Neural cell (in vitro differentiated cells): Measurements from ENCODE around the gene COBL. TPM values are rescaled to one million over a fixed set of nuclear protein-coding genes. Genes with fewer than 3 reads are reported as not detected.

Experiments
- H2AFZ ChIP-seq: fragments of 200-600, 300-800 bp; sonication (generic), shearing (Covaris generic); 2 replicates; pipeline ENCODE4 v1.6.0; 2014; ENCODE audit warnings: low read depth, mild to moderate bottlenecking, antibody characterized with exemption, low read length, moderate library complexity
- H3F3A ChIP-seq: fragments of 200-600 bp; shearing (Covaris generic); 2 replicates; pipeline ENCODE4 v1.6.1; 2016; ENCODE audit warnings: mild to moderate bottlenecking, moderate library complexity, mixed read lengths, antibody characterized with exemption, low read length; ENCODE audit not compliant: insufficient read depth, poor library complexity, severe bottlenecking
- H3K27ac ChIP-seq: fragments of 200-600, 300-800 bp; sonication (generic), shearing (Covaris generic); 2 replicates; pipeline ENCODE4 v1.5.1; 2014; ENCODE audit warnings: mild to moderate bottlenecking, low read length, moderate library complexity
- H3K27me3 ChIP-seq: fragments of 300-800, 200-600 bp; sonication (generic), shearing (Covaris generic); 2 replicates; pipeline ENCODE4 v1.6.0; 2014; ENCODE audit warnings: mild to moderate bottlenecking, low read depth, low read length, moderate library complexity; ENCODE audit not compliant: insufficient read depth
- H3K36me3 ChIP-seq: fragments of 300-800, 200-600 bp; sonication (generic), shearing (Covaris generic); 2 replicates; pipeline ENCODE4 v1.5.1; 2014; ENCODE audit warnings: mild to moderate bottlenecking, antibody characterized with exemption, low read length, moderate library complexity; ENCODE audit not compliant: insufficient read depth
- H3K4me2 ChIP-seq: fragments of 300-800, 200-600 bp; sonication (generic), shearing (Covaris generic); 2 replicates; pipeline ENCODE4 v1.6.0; 2014; ENCODE audit warnings: mild to moderate bottlenecking, low read length
- H3K4me3 ChIP-seq: fragments of 300-800, 200-600 bp; sonication (generic), shearing (Covaris generic); 2 replicates; pipeline ENCODE4 v1.5.1; 2014; ENCODE audit warnings: mild to moderate bottlenecking, low read length, moderate library complexity
- H3K79me2 ChIP-seq: fragments of 200-600 bp; shearing (Covaris generic); replicated peaks from 2 replicates; pipeline ENCODE4 v1.6.0; 2014; ENCODE audit warnings: mild to moderate bottlenecking, low read length, moderate library complexity; ENCODE audit not compliant: insufficient read depth
- H3K9ac ChIP-seq: fragments of 300-800, 200-600 bp; sonication (generic), shearing (Covaris generic); 2 replicates; pipeline ENCODE4 v1.6.1; 2016; ENCODE audit warnings: mild to moderate bottlenecking, low read length, mixed read lengths
- H3K9me2 ChIP-seq: fragments of 200-600 bp; shearing (Covaris generic); 2 replicates; pipeline ENCODE4 v1.6.1; 2016; ENCODE audit warnings: mild to moderate bottlenecking, low read length, mixed read lengths; ENCODE audit not compliant: insufficient read depth
- H3K9me3 ChIP-seq: fragments of 200-600, 300-800 bp; sonication (generic), shearing (Covaris generic); 2 replicates; pipeline ENCODE4 v1.6.1; 2016; ENCODE audit warnings: mild to moderate bottlenecking, mixed run types, low read length, moderate library complexity, mixed read lengths
- H4K20me1 ChIP-seq: fragments of 200-600 bp; shearing (Covaris generic); 2 replicates; pipeline ENCODE4 v1.6.1; 2016; ENCODE audit warnings: mild to moderate bottlenecking, mixed run types; ENCODE audit not compliant: insufficient read depth
- CTCF ChIP-seq: fragments of 450-650 bp; IDR thresholded peaks from 2 replicates; pipeline ENCODE4 v1.5.1; 2014; ENCODE audit warnings: antibody characterized with exemption, mild to moderate bottlenecking, moderate library complexity; ENCODE audit not compliant: poor library complexity, severe bottlenecking
- EP300 ChIP-seq: fragments of 450-650 bp; conservative IDR thresholded peaks from 2 replicates; pipeline ENCODE4 v1.6.1; 2014; ENCODE audit warnings: antibody characterized with exemption, mild to moderate bottlenecking, moderate library complexity; ENCODE audit not compliant: poor library complexity, severe bottlenecking
- EZH2 ChIP-seq: fragments of 200-600, 300-800 bp; shearing (Covaris generic), sonication (generic); IDR thresholded peaks from 2 replicates; pipeline ENCODE4 v1.6.1; 2014; ENCODE audit warnings: antibody characterized with exemption, low read length, borderline replicate concordance, mild to moderate bottlenecking; ENCODE audit not compliant: insufficient read depth, poor library complexity, severe bottlenecking
- MXI1 ChIP-seq: fragments of 450-650 bp; conservative IDR thresholded peaks from 2 replicates; pipeline ENCODE4 v1.6.1; 2014; ENCODE audit warnings: antibody characterized with exemption, mild to moderate bottlenecking; ENCODE audit not compliant: poor library complexity, severe bottlenecking
- POLR2AphosphoS5 ChIP-seq: IDR thresholded peaks from 2 replicates; pipeline ENCODE4 v1.6.1; 2012
- RAD21 ChIP-seq: fragments of 450-650 bp; conservative IDR thresholded peaks from 2 replicates; pipeline ENCODE4 v1.6.1; 2014; ENCODE audit warnings: antibody characterized with exemption, mild to moderate bottlenecking, moderate library complexity
- SMC3 ChIP-seq: fragments of 450-650 bp; conservative IDR thresholded peaks from 2 replicates; pipeline ENCODE4 v1.6.1; 2014; ENCODE audit warnings: antibody characterized with exemption, mild to moderate bottlenecking, moderate library complexity; ENCODE audit not compliant: poor library complexity
- TAF1 ChIP-seq: IDR thresholded peaks from 2 replicates; pipeline ENCODE4 v1.6.1; 2012; ENCODE audit warnings: low read depth
- polyA plus RNA-seq: library from polyadenylated mRNA; depleted of rRNA; stranded (reverse); fragments of >200 nt; gene quantifications from 2 replicates; pipeline ENCODE4 v1.2.3, GENCODE V29; 2014
- TF ChIP-seq, protein P1 (sequence below): IDR thresholded peaks from 2 replicates; pipeline ENCODE4 v1.6.1; 2012; ENCODE audit warnings: borderline replicate concordance

The COBL gene
- polyA plus RNA-seq, 1 donor from 2014 or later, result 0.12 TPM

DNA sequence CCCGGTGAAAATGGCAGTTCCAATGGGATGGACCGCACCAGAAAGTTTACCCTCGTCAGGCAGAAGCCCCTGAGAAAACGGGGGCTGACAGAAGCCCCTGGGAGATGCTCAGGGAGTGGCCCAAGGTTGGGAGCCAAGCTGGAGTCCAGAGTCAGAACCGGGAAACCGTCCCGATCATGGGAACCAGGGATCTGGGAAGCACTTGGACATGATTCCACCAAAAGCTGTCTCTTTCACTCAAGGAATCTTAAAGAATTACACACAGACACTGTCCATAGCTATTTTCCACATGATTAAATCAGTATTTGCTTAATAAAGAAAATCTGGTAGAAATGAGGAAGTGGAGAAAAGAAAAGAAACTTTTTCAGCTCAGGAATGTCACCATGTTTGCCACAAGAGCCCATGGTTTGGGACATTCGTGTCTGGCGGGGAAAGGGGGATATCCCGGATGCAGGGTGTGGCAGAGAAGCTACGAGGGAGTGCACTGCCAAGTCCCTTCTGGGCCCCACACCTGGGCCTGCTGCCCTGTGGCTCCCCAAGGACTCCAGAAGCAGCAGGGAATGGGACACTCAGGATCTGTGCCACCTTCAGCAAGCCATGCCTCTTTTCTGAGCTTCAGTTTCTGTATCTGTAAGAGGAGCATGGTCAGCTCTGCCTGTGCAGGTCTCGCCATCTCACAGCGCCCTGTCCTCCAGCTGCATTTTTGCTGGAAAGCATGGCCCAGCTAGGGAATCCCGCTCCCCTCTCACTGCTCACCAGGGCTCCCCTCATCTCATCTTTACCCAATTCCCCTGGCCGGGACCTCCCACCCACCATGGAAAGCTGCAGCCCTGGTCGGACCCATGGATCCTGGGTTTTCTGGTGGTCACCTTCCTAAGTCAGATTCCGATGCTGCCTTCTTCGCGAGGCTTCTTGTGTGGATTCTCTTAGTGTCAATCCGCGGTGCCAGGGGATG, 308.8 kb downstream of the COBL start:
- Histone ChIP-seq H3K27ac (no peak overlapping the region), H3K79me2 (no peaks in the 10 kb centered on the region), H3K9me3 (no peaks in the 10 kb centered on the region), H2AFZ (no peak overlapping the region), H3K4me2 (no peak overlapping the region), H3K4me3 (no peak overlapping the region), H3K9me2 (no peaks in the 10 kb centered on the region), H3K9ac (no peak overlapping the region), H3F3A (no peaks in the 10 kb centered on the region), H3K27me3 (no peaks in the 10 kb centered on the region), H4K20me1 (no peaks in the 10 kb centered on the region), H3K36me3 (no peaks in the 10 kb centered on the region)
- TF ChIP-seq, protein P1, sequence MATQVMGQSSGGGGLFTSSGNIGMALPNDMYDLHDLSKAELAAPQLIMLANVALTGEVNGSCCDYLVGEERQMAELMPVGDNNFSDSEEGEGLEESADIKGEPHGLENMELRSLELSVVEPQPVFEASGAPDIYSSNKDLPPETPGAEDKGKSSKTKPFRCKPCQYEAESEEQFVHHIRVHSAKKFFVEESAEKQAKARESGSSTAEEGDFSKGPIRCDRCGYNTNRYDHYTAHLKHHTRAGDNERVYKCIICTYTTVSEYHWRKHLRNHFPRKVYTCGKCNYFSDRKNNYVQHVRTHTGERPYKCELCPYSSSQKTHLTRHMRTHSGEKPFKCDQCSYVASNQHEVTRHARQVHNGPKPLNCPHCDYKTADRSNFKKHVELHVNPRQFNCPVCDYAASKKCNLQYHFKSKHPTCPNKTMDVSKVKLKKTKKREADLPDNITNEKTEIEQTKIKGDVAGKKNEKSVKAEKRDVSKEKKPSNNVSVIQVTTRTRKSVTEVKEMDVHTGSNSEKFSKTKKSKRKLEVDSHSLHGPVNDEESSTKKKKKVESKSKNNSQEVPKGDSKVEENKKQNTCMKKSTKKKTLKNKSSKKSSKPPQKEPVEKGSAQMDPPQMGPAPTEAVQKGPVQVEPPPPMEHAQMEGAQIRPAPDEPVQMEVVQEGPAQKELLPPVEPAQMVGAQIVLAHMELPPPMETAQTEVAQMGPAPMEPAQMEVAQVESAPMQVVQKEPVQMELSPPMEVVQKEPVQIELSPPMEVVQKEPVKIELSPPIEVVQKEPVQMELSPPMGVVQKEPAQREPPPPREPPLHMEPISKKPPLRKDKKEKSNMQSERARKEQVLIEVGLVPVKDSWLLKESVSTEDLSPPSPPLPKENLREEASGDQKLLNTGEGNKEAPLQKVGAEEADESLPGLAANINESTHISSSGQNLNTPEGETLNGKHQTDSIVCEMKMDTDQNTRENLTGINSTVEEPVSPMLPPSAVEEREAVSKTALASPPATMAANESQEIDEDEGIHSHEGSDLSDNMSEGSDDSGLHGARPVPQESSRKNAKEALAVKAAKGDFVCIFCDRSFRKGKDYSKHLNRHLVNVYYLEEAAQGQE, result no peak
- TF ChIP-seq EZH2, result no peak
- TF ChIP-seq TAF1, result no peak
- no peak for TF ChIP-seq EP300
- no peak for TF ChIP-seq SMC3
- no peak for TF ChIP-seq MXI1
- TF ChIP-seq CTCF, result no peak
- TF ChIP-seq POLR2AphosphoS5, result no peak
- no peak for TF ChIP-seq RAD21

- Histone ChIP-seq H3K27me3 (no peaks in the 10 kb centered on the region), H3K27ac (no peak overlapping the region), H3K9me2 (no peaks in the 10 kb centered on the region), H2AFZ (no peak overlapping the region), H3K79me2 (no peaks in the 10 kb centered on the region), H4K20me1 (no peaks in the 10 kb centered on the region), H3K9ac (no peak overlapping the region), H3F3A (no peaks in the 10 kb centered on the region), H3K9me3 (no peaks in the 10 kb centered on the region), H3K4me3 (no peak overlapping the region), H3K36me3 (no peaks in the 10 kb centered on the region), H3K4me2 (no peak overlapping the region)
- TF ChIP-seq EZH2 (no peak), RAD21 (no peak), MXI1 (no peak)
Measured at GRCh38 chr7:51006483-51007235, 309.9 kb downstream of the COBL start.
